ENCODE measurements around the gene PLK1.

DNA sequence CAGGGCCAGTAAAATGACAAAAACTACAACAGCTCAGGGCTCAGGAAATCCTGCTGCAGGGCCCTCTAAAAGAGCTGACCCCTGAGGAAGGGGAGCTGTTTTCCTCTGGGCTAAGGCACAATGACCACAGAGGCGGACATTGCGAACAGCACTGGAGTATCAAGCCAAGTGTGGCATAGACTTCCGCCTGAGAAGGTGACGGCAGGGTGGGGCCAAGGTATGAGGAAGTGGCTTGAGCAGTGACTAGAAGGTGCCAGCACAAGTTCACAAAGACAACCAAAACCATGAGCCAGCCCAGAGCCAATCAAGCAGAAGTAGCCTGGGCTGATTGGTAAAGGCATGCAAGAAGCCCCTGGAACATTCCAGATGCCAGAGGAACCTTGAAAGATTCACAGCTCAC is 20.4 kb downstream of the PLK1 start:
- TF ChIP-seq, protein P1, sequence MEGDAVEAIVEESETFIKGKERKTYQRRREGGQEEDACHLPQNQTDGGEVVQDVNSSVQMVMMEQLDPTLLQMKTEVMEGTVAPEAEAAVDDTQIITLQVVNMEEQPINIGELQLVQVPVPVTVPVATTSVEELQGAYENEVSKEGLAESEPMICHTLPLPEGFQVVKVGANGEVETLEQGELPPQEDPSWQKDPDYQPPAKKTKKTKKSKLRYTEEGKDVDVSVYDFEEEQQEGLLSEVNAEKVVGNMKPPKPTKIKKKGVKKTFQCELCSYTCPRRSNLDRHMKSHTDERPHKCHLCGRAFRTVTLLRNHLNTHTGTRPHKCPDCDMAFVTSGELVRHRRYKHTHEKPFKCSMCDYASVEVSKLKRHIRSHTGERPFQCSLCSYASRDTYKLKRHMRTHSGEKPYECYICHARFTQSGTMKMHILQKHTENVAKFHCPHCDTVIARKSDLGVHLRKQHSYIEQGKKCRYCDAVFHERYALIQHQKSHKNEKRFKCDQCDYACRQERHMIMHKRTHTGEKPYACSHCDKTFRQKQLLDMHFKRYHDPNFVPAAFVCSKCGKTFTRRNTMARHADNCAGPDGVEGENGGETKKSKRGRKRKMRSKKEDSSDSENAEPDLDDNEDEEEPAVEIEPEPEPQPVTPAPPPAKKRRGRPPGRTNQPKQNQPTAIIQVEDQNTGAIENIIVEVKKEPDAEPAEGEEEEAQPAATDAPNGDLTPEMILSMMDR (conservative IDR thresholded peaks at IDR 0.05; ENCODE audit: low read depth, low read length) = no peak
- TF ChIP-seq POLR2A (IDR thresholded peaks at IDR 0.05; ENCODE audit: low read depth, low read length) = no peak
- TF ChIP-seq MAZ (IDR thresholded peaks at IDR 0.05; ENCODE audit: borderline replicate concordance, low read depth, low read length) = no peak
- no peak for TF ChIP-seq SMC3 (IDR thresholded peaks at IDR 0.05; ENCODE audit: low read depth, low read length)
- TF ChIP-seq MXI1 (IDR thresholded peaks at IDR 0.05; ENCODE audit: borderline replicate concordance, low read depth, low read length) = no peak
- TF ChIP-seq USF2 (IDR thresholded peaks at IDR 0.05; ENCODE audit: low read depth, low read length) = no peak
- no peak for TF ChIP-seq RFX5 (IDR thresholded peaks at IDR 0.05; ENCODE audit: low read depth, low read length)
- no peak for TF ChIP-seq RAD21 (IDR thresholded peaks at IDR 0.05; ENCODE audit: low read length)
- TF ChIP-seq, protein P2, sequence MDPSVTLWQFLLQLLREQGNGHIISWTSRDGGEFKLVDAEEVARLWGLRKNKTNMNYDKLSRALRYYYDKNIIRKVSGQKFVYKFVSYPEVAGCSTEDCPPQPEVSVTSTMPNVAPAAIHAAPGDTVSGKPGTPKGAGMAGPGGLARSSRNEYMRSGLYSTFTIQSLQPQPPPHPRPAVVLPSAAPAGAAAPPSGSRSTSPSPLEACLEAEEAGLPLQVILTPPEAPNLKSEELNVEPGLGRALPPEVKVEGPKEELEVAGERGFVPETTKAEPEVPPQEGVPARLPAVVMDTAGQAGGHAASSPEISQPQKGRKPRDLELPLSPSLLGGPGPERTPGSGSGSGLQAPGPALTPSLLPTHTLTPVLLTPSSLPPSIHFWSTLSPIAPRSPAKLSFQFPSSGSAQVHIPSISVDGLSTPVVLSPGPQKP (IDR thresholded peaks at IDR 0.05; ENCODE audit: borderline replicate concordance, low read depth, low read length) = no peak
- TF ChIP-seq BHLHE40 (IDR thresholded peaks at IDR 0.05; ENCODE audit: low read depth, low read length) = no peak
- no peak for TF ChIP-seq CEBPB (IDR thresholded peaks at IDR 0.05; ENCODE audit: low read depth, low read length)
- TF ChIP-seq MAFK (IDR thresholded peaks at IDR 0.05; ENCODE audit: low read depth, low read length) = no peak

Data from IMR-90 (cell line).